Cerebellar cortex (tissue), 1 donor: ENCODE data around the gene PAX1.

Experiments used
- DNase-seq: peaks from one replicate; pipeline ENCODE4 v3.0.0-alpha.2; 2015; ENCODE audit warnings: low spot score

The PAX1 gene

GRCh38 chr20:21703717-21704407, 1.6 kb upstream of the PAX1 start:
- DNase-seq: no peak

GRCh38 chr20:21704408-21705385, 767 bp upstream of the PAX1 start:
- DNase-seq: no peak

GRCh38 chr20:21706261-21707195, 1.1 kb downstream of the PAX1 start:
- DNase-seq: no peak

GRCh38 chr20:21707267-21707666, 1.8 kb downstream of the PAX1 start:
- DNase-seq: no peak

- DNase-seq: no peak
Measured at GRCh38 chr20:21707999-21708737, 2.7 kb downstream of the PAX1 start.

GRCh38 chr20:21708738-21709534, 3.5 kb downstream of the PAX1 start:
- DNase-seq: no peak

GRCh38 chr20:21709535-21709904, 4.1 kb downstream of the PAX1 start:
- DNase-seq: no peak

GRCh38 chr20:21710341-21710740, 4.9 kb downstream of the PAX1 start:
- DNase-seq: no peak

- no peak for DNase-seq
Measured at GRCh38 chr20:21710863-21711431, 5.5 kb downstream of the PAX1 start.

- no peak for DNase-seq
Measured at GRCh38 chr20:21712443-21713059, 7.1 kb downstream of the PAX1 start.

GRCh38 chr20:21713470-21713869, 8.0 kb downstream of the PAX1 start:
- DNase-seq: no peak

- DNase-seq: no peak
Measured at GRCh38 chr20:21713901-21714296, 8.4 kb downstream of the PAX1 start.

- DNase-seq: no peak
Measured at GRCh38 chr20:21714297-21715192, 9.1 kb downstream of the PAX1 start.

- DNase-seq: no peak
Measured at GRCh38 chr20:21715193-21715881, 9.9 kb downstream of the PAX1 start.

- DNase-seq: peak; percentile 52
Measured at GRCh38 chr20:21719592-21720214, 14.2 kb downstream of the PAX1 start.

- DNase-seq: no peak
Measured at GRCh38 chr20:21725892-21726291, 20.4 kb downstream of the PAX1 start.

GRCh38 chr20:21729316-21729715, 23.9 kb downstream of the PAX1 start:
- no peak for DNase-seq

GRCh38 chr20:21739161-21739560, 33.7 kb downstream of the PAX1 start:
- no peak for DNase-seq
